ENCODE results near the gene DNAH17. TPM values are rescaled to one million over a fixed set of nuclear protein-coding genes. Genes with fewer than 3 reads are reported as not detected.

The DNAH17 gene
- total RNA-seq, 1 experiment from 2014 or later = 0.69 TPM

DNA sequence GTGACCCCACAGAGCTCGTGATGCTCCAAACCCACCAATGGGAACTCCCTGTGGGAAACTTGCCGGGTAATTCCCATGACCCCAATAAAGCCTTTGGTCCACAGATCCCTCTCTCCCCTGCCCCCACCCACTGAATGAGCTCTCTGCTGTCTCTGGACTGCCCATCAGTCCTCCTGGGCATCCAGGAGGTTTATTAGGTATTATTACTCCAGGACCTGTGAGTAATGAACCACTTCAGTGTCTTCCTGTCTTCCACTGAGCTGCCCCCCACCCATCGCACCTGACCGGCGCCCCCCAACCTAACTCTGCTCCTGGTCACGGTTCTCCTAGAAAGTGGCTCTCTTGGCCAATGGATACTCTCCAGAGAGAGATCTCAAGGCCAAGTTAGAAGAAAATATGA lies 28.7 kb upstream of the DNAH17 start:
- peaks cover 3% of the 10 kb centered on the region; the same call in 1 of the 2 replicates for H3K27me3 ChIP-seq (ENCODE audit: insufficient read depth, low read length)
- RAD21 ChIA-PET (ENCODE audit: low non-redundant PET in 1 of 2, low total read pairs in 2 of 2, uncharacterized antibody in 2 of 2, unreplicated experiment in 2 of 2) = no interaction called here
- H3K36me3 ChIP-seq (ENCODE audit: control insufficient read depth in 1 of 2, insufficient read depth in 2 of 2, low read length in 2 of 2) = no peaks in the 10 kb centered on the region
- intact Hi-C loops (cut with micrococcal nuclease) = loop anchor here (1.0 kb wide), 1 partner anchor 109 kb away; no protein-coding TSS in a partner anchor
- H3K4me1 ChIP-seq (ENCODE audit: control insufficient read depth in 1 of 2, insufficient read depth in 2 of 2, low read length in 2 of 2) = no peaks in the 10 kb centered on the region
- no peaks in the 10 kb centered on the region for H4K20me1 ChIP-seq (ENCODE audit: insufficient read depth)
- ATAC-seq (no peak), DNase-seq (ENCODE audit: low read depth, low spot score) (no peak)
- H3K4me3 ChIP-seq (replicated peaks in 1 of 2; ENCODE audit: low read depth in 1 of 2, low read length in 2 of 2) = no peak overlapping the region
- H3K9me3 ChIP-seq (ENCODE audit: control insufficient read depth in 1 of 2, insufficient read depth in 1 of 2, low read depth in 1 of 2, low read length in 2 of 2) = no peaks in the 10 kb centered on the region
- POLR2A ChIA-PET = interaction anchor here (0.6 kb wide), 1 partner anchor 53 kb away, joined by 4 read pairs; no protein-coding TSS in a partner anchor
- no peak overlapping the region for H3K27ac ChIP-seq (ENCODE audit: low read depth, low read length)
- no peak for TF ChIP-seq SP1 (IDR thresholded peaks at IDR 0.05; ENCODE audit: low read depth)
- TF ChIP-seq POLR2AphosphoS5 (IDR thresholded peaks at IDR 0.05; ENCODE audit: low read depth, low read length) = no peak
- TF ChIP-seq, protein P1, sequence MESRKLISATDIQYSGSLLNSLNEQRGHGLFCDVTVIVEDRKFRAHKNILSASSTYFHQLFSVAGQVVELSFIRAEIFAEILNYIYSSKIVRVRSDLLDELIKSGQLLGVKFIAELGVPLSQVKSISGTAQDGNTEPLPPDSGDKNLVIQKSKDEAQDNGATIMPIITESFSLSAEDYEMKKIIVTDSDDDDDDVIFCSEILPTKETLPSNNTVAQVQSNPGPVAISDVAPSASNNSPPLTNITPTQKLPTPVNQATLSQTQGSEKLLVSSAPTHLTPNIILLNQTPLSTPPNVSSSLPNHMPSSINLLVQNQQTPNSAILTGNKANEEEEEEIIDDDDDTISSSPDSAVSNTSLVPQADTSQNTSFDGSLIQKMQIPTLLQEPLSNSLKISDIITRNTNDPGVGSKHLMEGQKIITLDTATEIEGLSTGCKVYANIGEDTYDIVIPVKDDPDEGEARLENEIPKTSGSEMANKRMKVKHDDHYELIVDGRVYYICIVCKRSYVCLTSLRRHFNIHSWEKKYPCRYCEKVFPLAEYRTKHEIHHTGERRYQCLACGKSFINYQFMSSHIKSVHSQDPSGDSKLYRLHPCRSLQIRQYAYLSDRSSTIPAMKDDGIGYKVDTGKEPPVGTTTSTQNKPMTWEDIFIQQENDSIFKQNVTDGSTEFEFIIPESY (IDR thresholded peaks at IDR 0.05; ENCODE audit: extremely low read depth, insufficient replicate concordance, low read length) = no peak
- TF ChIP-seq EZH2phosphoT487 (IDR thresholded peaks at IDR 0.05; ENCODE audit: borderline replicate concordance) = no peak
- TF ChIP-seq, protein P2, sequence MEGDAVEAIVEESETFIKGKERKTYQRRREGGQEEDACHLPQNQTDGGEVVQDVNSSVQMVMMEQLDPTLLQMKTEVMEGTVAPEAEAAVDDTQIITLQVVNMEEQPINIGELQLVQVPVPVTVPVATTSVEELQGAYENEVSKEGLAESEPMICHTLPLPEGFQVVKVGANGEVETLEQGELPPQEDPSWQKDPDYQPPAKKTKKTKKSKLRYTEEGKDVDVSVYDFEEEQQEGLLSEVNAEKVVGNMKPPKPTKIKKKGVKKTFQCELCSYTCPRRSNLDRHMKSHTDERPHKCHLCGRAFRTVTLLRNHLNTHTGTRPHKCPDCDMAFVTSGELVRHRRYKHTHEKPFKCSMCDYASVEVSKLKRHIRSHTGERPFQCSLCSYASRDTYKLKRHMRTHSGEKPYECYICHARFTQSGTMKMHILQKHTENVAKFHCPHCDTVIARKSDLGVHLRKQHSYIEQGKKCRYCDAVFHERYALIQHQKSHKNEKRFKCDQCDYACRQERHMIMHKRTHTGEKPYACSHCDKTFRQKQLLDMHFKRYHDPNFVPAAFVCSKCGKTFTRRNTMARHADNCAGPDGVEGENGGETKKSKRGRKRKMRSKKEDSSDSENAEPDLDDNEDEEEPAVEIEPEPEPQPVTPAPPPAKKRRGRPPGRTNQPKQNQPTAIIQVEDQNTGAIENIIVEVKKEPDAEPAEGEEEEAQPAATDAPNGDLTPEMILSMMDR (IDR thresholded peaks at IDR 0.05 in 2 of 3, conservative IDR thresholded peaks at IDR 0.05 in 1 of 3; ENCODE audit: borderline replicate concordance in 1 of 3, insufficient read depth in 1 of 3, low read depth in 2 of 3, low read length in 2 of 3) = no peak
- no peak for TF ChIP-seq ZFX (IDR thresholded peaks at IDR 0.05)
- TF ChIP-seq, protein P3, sequence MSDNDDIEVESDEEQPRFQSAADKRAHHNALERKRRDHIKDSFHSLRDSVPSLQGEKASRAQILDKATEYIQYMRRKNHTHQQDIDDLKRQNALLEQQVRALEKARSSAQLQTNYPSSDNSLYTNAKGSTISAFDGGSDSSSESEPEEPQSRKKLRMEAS (IDR thresholded peaks at IDR 0.05) = no peak
- TF ChIP-seq CEBPB (IDR thresholded peaks at IDR 0.05; ENCODE audit: low read depth) = no peak
- TF ChIP-seq, protein P4, sequence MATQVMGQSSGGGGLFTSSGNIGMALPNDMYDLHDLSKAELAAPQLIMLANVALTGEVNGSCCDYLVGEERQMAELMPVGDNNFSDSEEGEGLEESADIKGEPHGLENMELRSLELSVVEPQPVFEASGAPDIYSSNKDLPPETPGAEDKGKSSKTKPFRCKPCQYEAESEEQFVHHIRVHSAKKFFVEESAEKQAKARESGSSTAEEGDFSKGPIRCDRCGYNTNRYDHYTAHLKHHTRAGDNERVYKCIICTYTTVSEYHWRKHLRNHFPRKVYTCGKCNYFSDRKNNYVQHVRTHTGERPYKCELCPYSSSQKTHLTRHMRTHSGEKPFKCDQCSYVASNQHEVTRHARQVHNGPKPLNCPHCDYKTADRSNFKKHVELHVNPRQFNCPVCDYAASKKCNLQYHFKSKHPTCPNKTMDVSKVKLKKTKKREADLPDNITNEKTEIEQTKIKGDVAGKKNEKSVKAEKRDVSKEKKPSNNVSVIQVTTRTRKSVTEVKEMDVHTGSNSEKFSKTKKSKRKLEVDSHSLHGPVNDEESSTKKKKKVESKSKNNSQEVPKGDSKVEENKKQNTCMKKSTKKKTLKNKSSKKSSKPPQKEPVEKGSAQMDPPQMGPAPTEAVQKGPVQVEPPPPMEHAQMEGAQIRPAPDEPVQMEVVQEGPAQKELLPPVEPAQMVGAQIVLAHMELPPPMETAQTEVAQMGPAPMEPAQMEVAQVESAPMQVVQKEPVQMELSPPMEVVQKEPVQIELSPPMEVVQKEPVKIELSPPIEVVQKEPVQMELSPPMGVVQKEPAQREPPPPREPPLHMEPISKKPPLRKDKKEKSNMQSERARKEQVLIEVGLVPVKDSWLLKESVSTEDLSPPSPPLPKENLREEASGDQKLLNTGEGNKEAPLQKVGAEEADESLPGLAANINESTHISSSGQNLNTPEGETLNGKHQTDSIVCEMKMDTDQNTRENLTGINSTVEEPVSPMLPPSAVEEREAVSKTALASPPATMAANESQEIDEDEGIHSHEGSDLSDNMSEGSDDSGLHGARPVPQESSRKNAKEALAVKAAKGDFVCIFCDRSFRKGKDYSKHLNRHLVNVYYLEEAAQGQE (IDR thresholded peaks at IDR 0.05; ENCODE audit: low read depth) = no peak
- no peak for TF ChIP-seq FOSL1 (IDR thresholded peaks at IDR 0.05; ENCODE audit: low read depth)
- TF ChIP-seq ELF1 (IDR thresholded peaks at IDR 0.05; ENCODE audit: borderline replicate concordance, low read depth) = no peak
- no peak for TF ChIP-seq SRF (IDR thresholded peaks at IDR 0.05; ENCODE audit: low read depth)
- no peak for TF ChIP-seq EGR1 (IDR thresholded peaks at IDR 0.05; ENCODE audit: low read depth)
- TF ChIP-seq CBX3 (IDR thresholded peaks at IDR 0.05; ENCODE audit: low read depth) = no peak
- no peak for TF ChIP-seq ZNF274 (IDR thresholded peaks at IDR 0.05; ENCODE audit: low read depth, low read length)
- TF ChIP-seq, protein P5, sequence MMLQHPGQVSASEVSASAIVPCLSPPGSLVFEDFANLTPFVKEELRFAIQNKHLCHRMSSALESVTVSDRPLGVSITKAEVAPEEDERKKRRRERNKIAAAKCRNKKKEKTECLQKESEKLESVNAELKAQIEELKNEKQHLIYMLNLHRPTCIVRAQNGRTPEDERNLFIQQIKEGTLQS (IDR thresholded peaks at IDR 0.05) = no peak
- H2AFZ ChIP-seq (ENCODE audit: low read depth, low read length, poor library complexity, severe bottlenecking) = no peak overlapping the region
- no peak overlapping the region for H3K4me2 ChIP-seq (ENCODE audit: low read length)
- no peaks in the 10 kb centered on the region for H3K9me2 ChIP-seq (ENCODE audit: insufficient read depth)
- no peaks in the 10 kb centered on the region for H3K79me2 ChIP-seq (ENCODE audit: insufficient read depth, low read length)
- no peak overlapping the region for H3K9ac ChIP-seq (ENCODE audit: low read length)
- BruUV-seq (replicated peaks) = no TSS peak
- CTCF ChIA-PET = interaction anchor here (1.3 to 2.9 kb wide), 2 partner anchors 102 to 109 kb away, joined by 3 to 20 read pairs; no protein-coding TSS in a partner anchor

All from HCT116 (cell line).